Hematopoietic multipotent progenitor cell (in vitro differentiated cells): ENCODE results near the gene LRRC8C. TPM values are rescaled to one million over a fixed set of nuclear protein-coding genes. Genes with fewer than 3 reads are reported as not detected.

Source experiments
- DNase-seq, 3 donors: peaks; one replicate each; pipeline ENCODE4 v3.0.0-alpha.2; 2011 to 2015; ENCODE audit warnings: low read depth in 2 of 3, low spot score in 2 of 3
- total RNA-seq: library from RNA; depleted of rRNA; stranded (reverse); fragments of >200 nt; gene quantifications from one replicate; pipeline ENCODE4 v1.2.3, GENCODE V29; 2012

The LRRC8C gene
- total RNA-seq, 1 donor: 4.6 TPM

GRCh38 chr1:89727517-89728312 lies 94.8 kb downstream of the LRRC8C start:
- DNase-seq: no peak

- no peak for DNase-seq
Observed at GRCh38 chr1:89728381-89728780, 95.5 kb downstream of the LRRC8C start.

GRCh38 chr1:89732206-89732605 lies 99.3 kb downstream of the LRRC8C start:
- DNase-seq: no peak

GRCh38 chr1:89732643-89733222 lies 99.8 kb downstream of the LRRC8C start:
- DNase-seq: no peak

- DNase-seq: no peak
Observed at GRCh38 chr1:89733748-89734147, 100.8 kb downstream of the LRRC8C start.

- no peak for DNase-seq
Observed at GRCh38 chr1:89734442-89734841, 101.5 kb downstream of the LRRC8C start.

GRCh38 chr1:89735479-89735878 lies 102.6 kb downstream of the LRRC8C start:
- DNase-seq: no peak

GRCh38 chr1:89736937-89737733 lies 104.2 kb downstream of the LRRC8C start:
- no peak for DNase-seq

GRCh38 chr1:89737985-89738510 lies 105.1 kb downstream of the LRRC8C start:
- DNase-seq: no peak

GRCh38 chr1:89739013-89739843 lies 106.3 kb downstream of the LRRC8C start:
- no peak for DNase-seq

GRCh38 chr1:89739844-89740216 lies 106.9 kb downstream of the LRRC8C start:
- DNase-seq: no peak

- no peak for DNase-seq
Observed at GRCh38 chr1:89743788-89744187, 110.9 kb downstream of the LRRC8C start.

GRCh38 chr1:89746424-89747149 lies 113.7 kb downstream of the LRRC8C start:
- DNase-seq: no peak

GRCh38 chr1:89753761-89754160 lies 120.8 kb downstream of the LRRC8C start:
- no peak for DNase-seq

- DNase-seq: peak in 1 of 3 donors; percentile 41
Observed at GRCh38 chr1:89754518-89754917, 121.6 kb downstream of the LRRC8C start.

- no peak for DNase-seq
Observed at GRCh38 chr1:89755591-89755990, 122.7 kb downstream of the LRRC8C start.

- DNase-seq: peak in 2 of 3 donors; percentile 42 to 61
Observed at GRCh38 chr1:89757532-89757931, 124.6 kb downstream of the LRRC8C start.

- DNase-seq: no peak
Observed at GRCh38 chr1:89758156-89758555, 125.2 kb downstream of the LRRC8C start.

- DNase-seq: no peak
Observed at GRCh38 chr1:89759036-89759435, 126.1 kb downstream of the LRRC8C start.

- DNase-seq: no peak
Observed at GRCh38 chr1:89760496-89760895, 127.6 kb downstream of the LRRC8C start.
